ENCODE results near the gene PNLIPRP1.

PNLIPRP1 gene

GRCh38 chr10:116633216-116633600, 42.4 kb downstream of the PNLIPRP1 start:
- no peak for DNase-seq

- no peak for DNase-seq
These were observed 43.6 kb downstream of the PNLIPRP1 start for GRCh38 chr10:116634126-116634975.

- DNase-seq = no peak
These were observed 45.6 kb downstream of the PNLIPRP1 start for GRCh38 chr10:116636385-116636784.

- DNase-seq = no peak
These were observed 46.2 kb downstream of the PNLIPRP1 start for GRCh38 chr10:116636976-116637375.

GRCh38 chr10:116637830-116638229, 47.1 kb downstream of the PNLIPRP1 start:
- DNase-seq = no peak

GRCh38 chr10:116646502-116646901, 55.7 kb downstream of the PNLIPRP1 start:
- no peak for DNase-seq

GRCh38 chr10:116648903-116649302, 58.1 kb downstream of the PNLIPRP1 start:
- no peak for DNase-seq

GRCh38 chr10:116653885-116654284, 63.1 kb downstream of the PNLIPRP1 start:
- no peak for DNase-seq

- no peak for DNase-seq
These were observed 64.1 kb downstream of the PNLIPRP1 start for GRCh38 chr10:116654816-116655215.

GRCh38 chr10:116655568-116655967, 64.8 kb downstream of the PNLIPRP1 start:
- no peak for DNase-seq

GRCh38 chr10:116656044-116656443, 65.3 kb downstream of the PNLIPRP1 start:
- no peak for DNase-seq

- no peak for DNase-seq
These were observed 67.2 kb downstream of the PNLIPRP1 start for GRCh38 chr10:116657863-116658551.
